ENCODE data around the gene MYADM. TPM values are rescaled to one million over a fixed set of nuclear protein-coding genes. Genes with fewer than 3 reads are reported as not detected.
A peak's percentile ranks its signal among the peaks of the same experiment; 100 is the strongest.

Gene MYADM
- total and polyA plus RNA-seq, 4 donors = 48.5 to 245 (median 79.1) TPM

- H3K4me3 ChIP-seq = no peak overlapping the region
- WGBS, 2 donors = 35 to 42% methylated on average over 4 of the region's 4 CpGs
- no peaks in the 10 kb centered on the region for H3K36me3 ChIP-seq (ENCODE audit: control insufficient read depth in 4 of 4, insufficient read depth in 4 of 4, low read length in 4 of 4)
- ATAC-seq (ENCODE audit: insufficient read depth, low FRiP score) (no peak), DNase-seq (peak in 2 of 3 donors; percentile 44 to 55)
- no peak overlapping the region for H3K9ac ChIP-seq (ENCODE audit: insufficient read depth in 1 of 2, low read length in 2 of 2)
- H3K27me3 ChIP-seq (ENCODE audit: control insufficient read depth in 3 of 3, insufficient read depth in 3 of 3, low read length in 2 of 3) = peaks cover 0 to 33% (median 10%) of the 10 kb centered on the region in 3 donors
- H3K27ac ChIP-seq (ENCODE audit: low read depth in 1 of 2, low read length in 1 of 2) = no peak overlapping the region
- no peak for TF ChIP-seq CTCF (IDR thresholded peaks at IDR 0.05; ENCODE audit: control extremely low read depth, extremely low read depth)
- peaks cover 0 to 6% (median 0%) of the 10 kb centered on the region in 4 donors for H3K9me3 ChIP-seq (ENCODE audit: control insufficient read depth in 4 of 4, insufficient read depth in 3 of 4, low read length in 3 of 4)
- H3K4me1 ChIP-seq (ENCODE audit: control insufficient read depth in 5 of 5, insufficient read depth in 5 of 5, low read length in 5 of 5) = peaks cover 0 to 7% (median 0%) of the 10 kb centered on the region in 5 donors
Observed at GRCh38 chr19:53903055-53903680, 35.5 kb downstream of the MYADM start.

GRCh38 chr19:53904909-53905308 is 37.2 kb downstream of the MYADM start:
- Histone ChIP-seq H3K36me3 (ENCODE audit: control insufficient read depth in 4 of 4, insufficient read depth in 4 of 4, low read length in 4 of 4) (no peaks in the 10 kb centered on the region), H3K9me3 (ENCODE audit: control insufficient read depth in 4 of 4, insufficient read depth in 3 of 4, low read length in 3 of 4) (peaks cover 0 to 5% (median 0%) of the 10 kb centered on the region in 4 donors), H3K9ac (ENCODE audit: insufficient read depth in 1 of 2, low read length in 2 of 2) (no peak overlapping the region), H3K4me3 (no peak overlapping the region), H3K27ac (ENCODE audit: low read depth in 1 of 2, low read length in 1 of 2) (no peak overlapping the region), H3K4me1 (ENCODE audit: control insufficient read depth in 5 of 5, insufficient read depth in 5 of 5, low read length in 5 of 5) (peaks cover 0 to 4% (median 0%) of the 10 kb centered on the region in 5 donors), H3K27me3 (ENCODE audit: control insufficient read depth in 3 of 3, insufficient read depth in 3 of 3, low read length in 2 of 3) (peaks cover 3 to 39% (median 19%) of the 10 kb centered on the region in 3 donors)
- 34 to 44% methylated on average over 3 of the region's 3 CpGs for WGBS, 2 donors
- ATAC-seq (ENCODE audit: insufficient read depth, low FRiP score) (no peak), DNase-seq (no peak)
- no peak for TF ChIP-seq CTCF (IDR thresholded peaks at IDR 0.05; ENCODE audit: control extremely low read depth, extremely low read depth)

- no peak overlapping the region for H3K27ac ChIP-seq (ENCODE audit: low read depth in 1 of 2, low read length in 1 of 2)
- H3K4me1 ChIP-seq (ENCODE audit: control insufficient read depth in 5 of 5, insufficient read depth in 5 of 5, low read length in 5 of 5) = peaks cover 0 to 4% (median 0%) of the 10 kb centered on the region in 5 donors
- TF ChIP-seq CTCF (IDR thresholded peaks at IDR 0.05; ENCODE audit: control extremely low read depth, extremely low read depth) = no peak
- no peak overlapping the region for H3K9ac ChIP-seq (ENCODE audit: insufficient read depth in 1 of 2, low read length in 2 of 2)
- no peaks in the 10 kb centered on the region for H3K36me3 ChIP-seq (ENCODE audit: control insufficient read depth in 4 of 4, insufficient read depth in 4 of 4, low read length in 4 of 4)
- no peak overlapping the region for H3K4me3 ChIP-seq
- peaks cover 0 to 5% (median 0%) of the 10 kb centered on the region in 4 donors for H3K9me3 ChIP-seq (ENCODE audit: control insufficient read depth in 4 of 4, insufficient read depth in 3 of 4, low read length in 3 of 4)
- 67 to 83% methylated on average over 1 of the region's 1 CpG for WGBS, 2 donors
- ATAC-seq (ENCODE audit: insufficient read depth, low FRiP score) (no peak), DNase-seq (no peak)
- peaks cover 3 to 48% (median 25%) of the 10 kb centered on the region in 3 donors for H3K27me3 ChIP-seq (ENCODE audit: control insufficient read depth in 3 of 3, insufficient read depth in 3 of 3, low read length in 2 of 3)
Observed at GRCh38 chr19:53905787-53906186, 38.1 kb downstream of the MYADM start.
